ENCODE data around the gene FAM229A. TPM values are rescaled to one million over a fixed set of nuclear protein-coding genes. Genes with fewer than 3 reads are reported as not detected.
"Not testable (repeated sequence)": the region's sequence is repeated elsewhere in the genome, so short reads cannot be mapped to it uniquely, and the experiment has no call there.

Gene FAM229A
- polyA plus RNA-seq, 3 donors = 4.3 to 5.2 (median 4.8) TPM

- WGBS, 3 donors = 83 to 95% (median 93%) methylated on average over 13 of the region's 13 CpGs
- H3K27ac ChIP-seq (ENCODE audit: low read depth, low read length) = no peak overlapping the region
Measured at GRCh38 chr1:32386676-32387392, 24.5 kb upstream of the FAM229A start.

GRCh38 chr1:32380057-32380456, 17.8 kb upstream of the FAM229A start:
- WGBS, 3 donors = 87 to 93% (median 91%) methylated on average over 9 of the region's 9 CpGs

GRCh38 chr1:32377541-32378220, 15.4 kb upstream of the FAM229A start:
- WGBS, 3 donors = 91 to 93% (median 93%) methylated on average over 12 of the region's 12 CpGs
- H3K27ac ChIP-seq (ENCODE audit: low read depth, low read length) = no peak overlapping the region

More at GRCh38 chr1:32380057-32380456, 17.8 kb upstream of the FAM229A start:
- no peak overlapping the region for H3K27ac ChIP-seq (ENCODE audit: low read depth, low read length)

GRCh38 chr1:32376199-32376598, 13.9 kb upstream of the FAM229A start:
- 92 to 95% (median 94%) methylated on average over 11 of the region's 11 CpGs for WGBS, 3 donors
- H3K27ac ChIP-seq (ENCODE audit: low read depth, low read length) = no peak overlapping the region

GRCh38 chr1:32373996-32374592, 11.8 kb upstream of the FAM229A start:
- WGBS, 3 donors = 33 to 75% (median 64%) methylated on average over 1 of the region's 1 CpG
- no peak overlapping the region for H3K27ac ChIP-seq (ENCODE audit: low read depth, low read length)

- no peak overlapping the region for H3K27ac ChIP-seq (ENCODE audit: low read depth, low read length)
- 75 to 88% (median 80%) methylated on average over 5 of the region's 5 CpGs for WGBS, 3 donors
Measured at GRCh38 chr1:32372149-32372756, 10.0 kb upstream of the FAM229A start.

- 90 to 94% (median 93%) methylated on average over 7 of the region's 7 CpGs for WGBS, 3 donors
- no peak overlapping the region for H3K27ac ChIP-seq (ENCODE audit: low read depth, low read length)
Measured at GRCh38 chr1:32367912-32368635, 5.8 kb upstream of the FAM229A start.

- 86 to 89% (median 87%) methylated on average over 6 of the region's 6 CpGs for WGBS, 3 donors
- H3K27ac ChIP-seq (ENCODE audit: low read depth, low read length) = no peak overlapping the region
Measured at GRCh38 chr1:32365445-32365844, 3.2 kb upstream of the FAM229A start.

- no peak overlapping the region for H3K27ac ChIP-seq (ENCODE audit: low read depth, low read length)
- WGBS, 3 donors = 88 to 92% (median 89%) methylated on average over 5 of the region's 5 CpGs
Measured at GRCh38 chr1:32364836-32365235, 2.6 kb upstream of the FAM229A start.

- WGBS, 3 donors = 85 to 93% (median 90%) methylated on average over 12 of the region's 12 CpGs
- no peak overlapping the region for H3K27ac ChIP-seq (ENCODE audit: low read depth, low read length)
Measured at GRCh38 chr1:32363713-32364112, 1.4 kb upstream of the FAM229A start.

GRCh38 chr1:32361674-32362473, 411 bp downstream of the FAM229A start:
- 1 to 3% (median 3%) methylated on average over 70 to 91 of the region's 91 CpGs for WGBS, 3 donors
- H3K27ac ChIP-seq (ENCODE audit: low read depth, low read length) = peak overlapping the region; percentile 21

- no peak overlapping the region for H3K27ac ChIP-seq (ENCODE audit: low read depth, low read length)
- 54 to 65% (median 64%) methylated on average over 35 of the region's 35 CpGs for WGBS, 3 donors
Measured at GRCh38 chr1:32361308-32361673, 994 bp downstream of the FAM229A start.

GRCh38 chr1:32358435-32358834, 3.9 kb downstream of the FAM229A start:
- 51 to 94% (median 78%) methylated on average over 3 of the region's 3 CpGs for WGBS, 3 donors
- H3K27ac ChIP-seq (ENCODE audit: low read depth, low read length) = no peak overlapping the region

- WGBS, 3 donors = 74 to 79% (median 78%) methylated on average over 6 of the region's 6 CpGs
- no peak overlapping the region for H3K27ac ChIP-seq (ENCODE audit: low read depth, low read length)
Measured at GRCh38 chr1:32357614-32358013, 4.7 kb downstream of the FAM229A start.

GRCh38 chr1:32356478-32356877, 5.8 kb downstream of the FAM229A start:
- no peak overlapping the region for H3K27ac ChIP-seq (ENCODE audit: low read depth, low read length)
- WGBS, 3 donors = 95 to 100% (median 96%) methylated on average over 1 of the region's 1 CpG

GRCh38 chr1:32355778-32356177, 6.5 kb downstream of the FAM229A start:
- 92 to 96% (median 92%) methylated on average over 6 of the region's 6 CpGs for WGBS, 3 donors

GRCh38 chr1:32353886-32354570, 8.3 kb downstream of the FAM229A start:
- 34 to 39% (median 39%) methylated on average over 2 of the region's 2 CpGs for WGBS, 3 donors
- H3K27ac ChIP-seq (ENCODE audit: low read depth, low read length) = no peak overlapping the region

More at GRCh38 chr1:32355778-32356177, 6.5 kb downstream of the FAM229A start:
- H3K27ac ChIP-seq (ENCODE audit: low read depth, low read length) = not testable (repeated sequence)

Data from adipose tissue (tissue), 3 donors.